BJ (cell line): ENCODE data around the gene HMGCS2. TPM values are rescaled to one million over a fixed set of nuclear protein-coding genes. Genes with fewer than 3 reads are reported as not detected.

ENCODE experiments used
- CTCF ChIA-PET: fragments of 350-600 bp; formaldehyde crosslinking; extraction: SDS; loops from one replicate; lab custom pipeline; 2021; ENCODE audit warnings: antibody characterized with exemption, inconsistent platforms; lab: Yijun Ruan, JAX
- POLR2A ChIA-PET: fragments of 300-600 bp; sonication (Branson Sonifier 250); formaldehyde crosslinking; extraction: SDS; loops from one replicate; lab custom pipeline; 2021; ENCODE audit warnings: antibody characterized with exemption; lab: Charles Lee
- DNase-seq: peaks from one replicate; pipeline ENCODE4 v3.0.0-alpha.2; 2011; ENCODE audit warnings: low read depth
- H3K27me3 ChIP-seq: 2 replicates; pipeline ENCODE4 v1.6.0; 2011; ENCODE audit warnings: low read length; ENCODE audit not compliant: control insufficient read depth, insufficient read depth
- H3K36me3 ChIP-seq: 2 replicates; pipeline ENCODE4 v1.5.1; 2011; ENCODE audit warnings: low read length; ENCODE audit not compliant: control insufficient read depth, insufficient read depth
- H3K4me3 ChIP-seq: 2 replicates; pipeline ENCODE4 v1.5.1; 2011; ENCODE audit warnings: low read depth, mild to moderate bottlenecking, control low read depth, low read length
- CTCF ChIP-seq: IDR thresholded peaks from 2 replicates; pipeline ENCODE4 v1.5.1; 2011; ENCODE audit warnings: low read depth, mild to moderate bottlenecking, control low read depth, inconsistent platforms, low read length, moderate library complexity; ENCODE audit not compliant: insufficient read depth
- polyA plus RNA-seq: library from polyadenylated mRNA; depleted of rRNA; stranded (reverse); fragments of >200 nt; gene quantifications from 2 replicates; pipeline ENCODE4 v1.2.3, GENCODE V29; 2011

Gene HMGCS2
- polyA plus RNA-seq, 1 experiment: not detected

- ChIA-PET CTCF (interaction anchor here (0.9 to 2.6 kb wide), 2 partner anchors 12 to 55 kb away, joined by 4 to 13 read pairs; no protein-coding TSS in a partner anchor), POLR2A (no interaction called here)
- H3K36me3 ChIP-seq: no peaks in the 10 kb centered on the region
- H3K27me3 ChIP-seq: no peaks in the 10 kb centered on the region
- no peak overlapping the region for H3K4me3 ChIP-seq
- TF ChIP-seq CTCF: no peak
- DNase-seq: no peak
Measured at GRCh38 chr1:119814288-119814687, 45.6 kb upstream of the HMGCS2 start.

GRCh38 chr1:119811985-119812557 lies 43.4 kb upstream of the HMGCS2 start:
- TF ChIP-seq CTCF: no peak
- Histone ChIP-seq H3K36me3 (no peaks in the 10 kb centered on the region), H3K27me3 (peaks cover 2% of the 10 kb centered on the region), H3K4me3 (no peak overlapping the region)
- POLR2A ChIA-PET: no interaction called here
- CTCF ChIA-PET: interaction anchor here (0.6 to 1.0 kb wide), 3 partner anchors 10 to 119 kb away, joined by 3 to 4 read pairs (median 3); no protein-coding TSS in a partner anchor
- DNase-seq: no peak

- ChIA-PET POLR2A (no interaction called here), CTCF (interaction anchor here (0.7 to 1.8 kb wide), 3 partner anchors 43 to 68 kb away, joined by 3 to 5 read pairs (median 4); partner anchors contain the start of gene HMGCS2)
- no peak for TF ChIP-seq CTCF
Measured at GRCh38 chr1:119811387-119811786, 42.7 kb upstream of the HMGCS2 start, which contains the start of gene REG4. Gene REG4 (minus strand): TSS chr1:119811460. CDS start chr1:119808769, 2,691 bp downstream.

GRCh38 chr1:119808972-119809550 lies 40.4 kb upstream of the HMGCS2 start:
- POLR2A ChIA-PET: no interaction called here
- TF ChIP-seq CTCF: peak; percentile 98
- H3K4me3 ChIP-seq: no peak overlapping the region
- H3K27me3 ChIP-seq: peaks cover 7% of the 10 kb centered on the region
- CTCF ChIA-PET: interaction anchor here (0.9 to 2.1 kb wide), 29 partner anchors 9 to 141 kb away, joined by 3 to 22 read pairs (median 6); no protein-coding TSS in a partner anchor
- H3K36me3 ChIP-seq: no peaks in the 10 kb centered on the region
- DNase-seq: no peak

More at GRCh38 chr1:119811387-119811786, 42.7 kb upstream of the HMGCS2 start, which contains the start of gene REG4:
- H3K27me3 ChIP-seq: peaks cover 3% of the 10 kb centered on the region
- no peaks in the 10 kb centered on the region for H3K36me3 ChIP-seq
- H3K4me3 ChIP-seq: no peak within 1 kb of the TSS
- no peak for DNase-seq

- Histone ChIP-seq H3K27me3 (peaks cover 10% of the 10 kb centered on the region), H3K4me3 (no peak overlapping the region), H3K36me3 (no peaks in the 10 kb centered on the region)
- TF ChIP-seq CTCF: no peak
- POLR2A ChIA-PET: no interaction called here
- CTCF ChIA-PET: interaction anchor here (0.7 to 2.1 kb wide), 29 partner anchors 9 to 141 kb away, joined by 3 to 22 read pairs (median 6); no protein-coding TSS in a partner anchor
- DNase-seq: no peak
Measured at GRCh38 chr1:119808491-119808890, 39.8 kb upstream of the HMGCS2 start.
